WTC11 (cell line): Measurements from ENCODE around the gene UQCR11.

Source experiments
- CREB1 ChIP-seq: sonication (generic); formaldehyde crosslinking; IDR thresholded peaks from 2 replicates; pipeline ENCODE4 v1.8.0; 2023; ENCODE audit warnings: mild to moderate bottlenecking, missing genetic modification reagents
- CREM ChIP-seq: sonication (generic); formaldehyde crosslinking; IDR thresholded peaks from 2 replicates; pipeline ENCODE4 v1.8.1; 2022; ENCODE audit warnings: mild to moderate bottlenecking, missing genetic modification reagents, moderate library complexity
- IRF2 ChIP-seq: sonication (generic); formaldehyde crosslinking; IDR thresholded peaks from 2 replicates; pipeline ENCODE4 v1.8.0; 2022; ENCODE audit warnings: low read depth, missing genetic modification reagents, borderline replicate concordance
- ZNF512 ChIP-seq: sonication (generic); formaldehyde crosslinking; IDR thresholded peaks from 2 replicates; pipeline ENCODE4 v1.8.1; 2022; ENCODE audit warnings: missing genetic modification reagents, borderline replicate concordance

- TF ChIP-seq CREM (CRISPR knock-in tag): no peak
- no peak for TF ChIP-seq IRF2 (CRISPR knock-in tag)
- no peak for TF ChIP-seq CREB1 (CRISPR knock-in tag)
- no peak for TF ChIP-seq ZNF512
These were observed 19.2 kb upstream of the UQCR11 start for GRCh38 chr19:1624458-1624857.
